Activated CD8-positive, alpha-beta memory T cell treated with anti-CD3 and anti-CD28 coated beads for 1 hour (primary cell): ENCODE results near the gene HEMK1.

Source experiments
- DNase-seq, 2 donors: peaks; one replicate each; pipeline ENCODE4 v3.0.0-alpha.2; 2020; ENCODE audit warnings: low read depth in 1 of 2; ENCODE audit errors: extremely low read depth in 1 of 2

Gene HEMK1

DNA sequence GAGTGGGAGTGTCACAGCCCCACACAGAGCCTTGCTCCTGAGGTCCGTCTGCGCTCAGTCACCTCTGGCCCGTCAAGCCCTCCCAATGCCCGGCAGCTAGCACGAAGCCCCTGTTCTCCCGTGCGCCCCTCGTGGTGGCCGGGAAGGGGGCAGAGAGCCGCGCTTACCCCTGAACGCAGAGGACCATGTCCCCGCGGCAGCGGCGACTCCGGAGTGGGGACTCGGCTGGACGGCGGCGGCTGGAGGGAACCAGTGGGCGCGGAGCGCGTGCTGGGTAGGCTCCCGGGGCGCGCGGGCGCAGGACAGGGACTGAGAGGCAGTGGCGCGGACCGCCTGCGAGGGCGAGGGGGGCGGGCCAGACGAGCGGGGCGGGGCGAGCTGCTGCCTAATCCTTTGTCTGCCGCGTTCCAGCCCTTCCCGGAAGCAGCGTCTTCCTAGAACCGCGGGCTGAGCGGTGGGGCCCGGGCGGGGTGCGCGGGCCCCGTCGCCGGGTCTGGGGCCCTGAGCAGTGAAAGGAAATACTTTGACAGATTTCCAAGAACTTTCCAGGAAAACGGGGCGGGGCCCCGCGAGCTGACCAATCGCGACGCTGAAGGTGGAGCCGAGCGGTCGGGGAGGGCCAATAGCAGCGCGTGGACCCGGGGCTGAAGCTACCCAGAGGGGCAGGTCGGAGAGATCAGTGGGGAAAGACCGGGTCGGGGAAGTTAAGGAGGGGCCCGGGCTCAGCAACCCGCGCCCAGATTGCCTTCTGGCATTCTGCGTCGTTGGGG lies 42.3 kb downstream of the HEMK1 start, which contains the start of gene CISH:
Gene CISH (minus strand): TSS at position 311 of the 770 bp plus-strand sequence. CDS start 124 bp downstream, at position 187.
- peak; percentile 87 to 91 for DNase-seq

- DNase-seq = no peak
Measured at GRCh38 chr3:50612234-50612882, 43.0 kb downstream of the HEMK1 start.

DNA sequence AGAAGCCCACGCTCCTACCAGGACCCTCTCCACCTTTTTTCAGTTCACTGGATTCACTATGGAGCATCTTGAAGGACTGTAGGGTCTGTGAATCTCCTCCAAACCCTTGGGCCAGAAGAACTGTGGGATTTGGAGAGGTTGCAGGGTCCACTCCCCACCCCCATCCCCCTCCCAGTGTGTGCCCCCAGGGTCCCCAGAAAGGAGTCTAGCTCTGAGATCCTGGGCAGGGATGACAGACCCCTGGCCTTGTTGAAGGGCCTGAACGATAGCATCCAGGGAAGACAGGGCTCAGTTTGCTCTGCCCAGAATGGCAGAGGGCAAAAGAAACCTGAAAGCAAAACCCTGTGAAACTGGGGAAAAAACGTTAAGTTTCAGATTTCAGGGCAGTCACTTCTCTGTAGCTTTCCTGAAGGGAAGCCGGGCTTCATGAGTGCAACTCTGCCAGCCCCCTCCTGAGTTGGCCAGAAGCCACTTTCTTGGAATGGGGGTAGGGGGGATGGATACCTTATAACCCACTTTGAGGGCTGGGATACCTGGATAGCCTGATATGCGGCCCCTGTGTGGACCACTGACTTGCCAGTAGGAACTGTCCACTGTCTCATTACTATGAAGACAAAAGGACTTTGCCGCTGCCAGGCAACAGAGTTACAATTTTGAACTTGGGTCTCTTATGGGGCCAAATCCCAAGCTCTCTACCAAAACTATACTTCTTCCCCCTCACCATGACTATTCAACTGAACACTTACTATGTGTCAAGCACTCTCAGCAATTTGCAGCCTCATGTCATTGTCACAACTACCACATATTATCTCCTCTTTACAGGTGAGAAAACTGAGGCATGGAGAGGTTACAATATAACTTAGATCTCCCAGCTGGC lies 43.9 kb downstream of the HEMK1 start:
- no peak for DNase-seq

DNA sequence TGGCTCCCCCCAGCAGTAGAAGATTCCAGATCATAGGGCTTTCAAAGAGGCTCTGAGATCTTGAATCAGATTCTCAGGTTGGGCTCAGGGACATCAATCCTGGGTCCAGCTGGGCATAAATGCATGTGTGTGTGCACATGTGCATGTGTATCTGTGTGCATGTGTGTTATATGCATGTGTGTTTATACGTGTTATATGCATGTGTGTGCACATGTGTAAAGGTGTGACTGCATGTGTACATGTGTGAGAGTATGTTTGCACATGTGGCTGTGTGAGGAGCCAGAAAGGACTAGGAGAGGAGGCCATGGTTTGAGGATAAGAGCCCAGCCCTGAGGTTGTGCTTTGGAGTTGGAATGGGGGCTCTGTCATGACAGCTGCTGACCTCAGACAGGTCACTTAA lies 45.9 kb downstream of the HEMK1 start:
- DNase-seq = no peak

DNA sequence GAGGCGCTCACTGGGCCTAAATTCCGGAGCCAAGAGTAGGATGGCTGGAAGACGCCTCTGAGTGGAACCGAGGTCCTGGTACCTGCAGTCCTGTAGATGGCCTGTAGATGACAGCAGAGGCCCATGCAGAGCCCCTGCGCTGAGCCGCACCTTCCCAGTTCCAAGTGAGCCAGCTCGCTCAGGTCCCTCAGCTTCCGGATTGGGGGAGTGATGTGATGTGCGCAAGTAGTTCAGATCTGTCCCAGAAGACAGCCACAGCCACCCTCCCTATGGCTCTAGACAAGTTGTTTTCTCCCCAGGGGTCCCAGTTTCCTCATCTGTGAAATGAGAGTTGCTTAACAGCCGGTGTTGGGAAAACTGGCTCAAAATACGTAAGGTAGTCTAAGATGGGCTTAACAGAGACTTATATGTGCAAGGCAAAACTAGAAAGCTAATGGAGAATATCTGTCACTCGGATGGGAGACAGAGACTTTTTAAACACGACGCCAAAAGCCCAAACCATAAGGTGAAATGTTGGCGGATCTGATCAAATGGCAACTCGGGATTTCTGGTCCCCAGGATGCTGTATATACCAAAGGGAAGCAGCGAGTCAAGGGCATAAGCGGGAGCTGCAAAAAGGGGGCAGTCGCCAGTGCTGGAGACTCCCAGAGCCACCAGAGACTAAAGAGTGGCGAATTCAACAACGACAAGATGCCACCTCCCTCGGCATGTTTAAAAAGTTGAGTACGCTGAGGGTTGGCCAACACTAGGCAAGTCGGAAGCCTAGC lies 46.9 kb downstream of the HEMK1 start:
- peak; percentile 68 for DNase-seq

GRCh38 chr3:50616770-50617095 lies 47.4 kb downstream of the HEMK1 start:
- peak; percentile 81 to 90 for DNase-seq

GRCh38 chr3:50617096-50617791 lies 47.9 kb downstream of the HEMK1 start, which contains the start of gene MAPKAPK3:
Gene MAPKAPK3, plus strand, starts transcription at chr3:50617151. Its CDS starts 415 bp downstream, at chr3:50617566.
- no peak for DNase-seq

GRCh38 chr3:50617911-50618481 lies 48.7 kb downstream of the HEMK1 start:
- DNase-seq = no peak

DNA sequence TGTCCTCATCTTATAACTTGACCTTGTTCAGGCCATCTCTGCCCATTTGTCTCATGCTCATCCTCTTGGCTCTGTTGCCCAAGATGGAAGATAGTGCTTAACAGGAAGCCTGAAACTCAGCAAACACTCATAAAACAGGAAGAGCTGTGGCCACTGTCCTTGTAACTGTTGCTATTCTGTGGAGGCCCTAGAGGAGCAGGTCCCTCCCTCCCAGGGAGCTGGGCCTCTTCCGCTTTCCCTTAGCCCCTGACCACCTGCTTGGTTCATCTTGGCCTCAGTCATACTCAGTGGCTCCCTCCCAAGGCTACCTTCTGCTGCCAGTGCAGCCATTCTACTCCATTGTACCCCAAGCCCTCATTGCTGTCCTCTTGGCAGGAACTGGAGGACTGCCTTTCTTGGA lies 51.1 kb downstream of the HEMK1 start:
- DNase-seq = no peak

- no peak for DNase-seq
Measured at GRCh38 chr3:50620820-50621219, 51.5 kb downstream of the HEMK1 start.

- no peak for DNase-seq
Measured at GRCh38 chr3:50622881-50623280, 53.6 kb downstream of the HEMK1 start.

- no peak for DNase-seq
Measured at GRCh38 chr3:50623840-50624474, 54.6 kb downstream of the HEMK1 start.

DNA sequence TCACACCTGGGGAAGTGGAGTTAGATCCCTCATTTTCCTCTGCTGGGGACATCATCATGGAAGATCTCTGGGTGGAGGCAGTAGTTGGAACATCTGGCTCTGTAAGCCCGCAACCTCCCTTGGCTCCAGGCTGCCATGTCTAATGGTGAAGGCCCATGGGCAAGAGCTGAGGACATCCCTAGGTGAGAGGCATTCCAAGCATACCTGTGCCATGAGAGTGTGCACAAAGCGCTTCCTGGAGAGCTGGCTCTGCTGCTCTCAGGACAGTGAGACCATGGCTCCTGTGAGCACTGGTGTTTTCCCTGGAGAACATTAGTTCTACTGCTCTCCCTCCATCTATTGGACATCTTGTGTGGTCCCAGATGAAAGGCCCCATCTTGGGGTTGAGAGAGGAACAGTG lies 55.3 kb downstream of the HEMK1 start:
- no peak for DNase-seq

DNA sequence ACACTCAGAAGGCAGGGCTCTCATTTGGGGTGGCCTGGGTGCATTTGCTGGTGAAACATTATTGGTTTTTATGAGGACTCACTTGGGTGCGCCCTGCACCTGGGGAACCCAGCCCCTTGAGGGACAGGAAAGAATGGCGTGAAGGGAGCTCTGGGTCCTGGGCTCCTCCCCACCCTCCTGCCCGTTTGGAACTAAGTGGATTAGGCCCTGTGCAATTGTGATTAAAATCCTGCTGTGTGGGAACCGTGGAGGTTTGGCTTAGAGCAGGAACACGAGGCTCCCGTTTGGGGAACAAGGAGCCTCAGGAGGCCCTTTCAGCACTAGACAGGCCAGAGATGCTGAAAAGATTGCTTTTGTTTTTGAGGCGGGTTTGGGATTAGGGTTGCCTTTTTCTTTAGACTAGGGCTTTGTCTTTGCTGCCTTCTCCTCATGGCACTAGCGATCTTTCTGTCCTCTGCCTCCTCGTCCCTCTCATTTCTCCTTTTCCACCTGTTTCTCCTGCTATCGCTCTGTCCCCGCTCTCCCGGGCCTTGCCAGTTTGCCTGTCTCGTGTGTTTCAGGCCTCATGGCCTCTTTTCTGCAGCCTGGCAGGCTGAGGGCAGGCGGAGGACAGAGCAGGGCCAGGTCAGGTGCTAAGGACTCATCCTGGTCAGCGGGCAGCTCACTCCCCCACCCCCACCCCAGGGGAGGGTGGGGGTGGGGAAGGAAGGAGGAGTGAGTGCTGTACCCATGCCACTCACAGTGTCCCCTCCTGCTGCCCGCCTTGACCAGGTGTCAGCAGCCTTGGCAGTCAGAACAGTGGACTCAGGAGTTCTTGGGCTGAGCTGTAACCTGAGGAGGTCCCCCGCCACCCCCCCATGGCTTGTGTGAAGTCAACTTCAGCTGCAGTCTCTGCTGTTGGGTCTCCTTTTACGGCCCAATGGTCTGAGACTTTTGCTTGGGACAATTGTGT lies 56.2 kb downstream of the HEMK1 start:
- DNase-seq = no peak

- DNase-seq = no peak
Measured at GRCh38 chr3:50626401-50626800, 57.1 kb downstream of the HEMK1 start.

GRCh38 chr3:50627407-50628051 lies 58.2 kb downstream of the HEMK1 start:
- no peak for DNase-seq

DNA sequence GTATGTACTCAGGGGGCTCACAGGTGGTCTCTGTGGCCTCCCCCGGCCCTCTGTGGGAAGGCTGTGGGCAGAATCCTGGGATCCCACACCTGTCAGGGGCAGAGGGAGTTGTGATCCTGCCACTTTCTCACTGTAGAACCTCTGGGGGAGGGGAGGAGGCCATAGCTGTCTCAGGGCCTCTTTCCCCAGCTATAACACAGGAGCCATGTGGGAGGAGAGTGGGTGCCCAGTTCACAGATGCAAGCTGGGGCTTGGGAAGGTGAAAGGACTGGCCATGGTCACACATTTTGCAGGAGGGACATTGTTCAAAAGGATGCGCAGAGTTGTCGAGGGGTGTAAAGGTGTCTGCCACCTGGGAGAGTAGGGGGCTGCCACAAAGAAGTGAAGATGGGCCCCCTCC lies 59.3 kb downstream of the HEMK1 start:
- no peak for DNase-seq

GRCh38 chr3:50630394-50630793 lies 61.1 kb downstream of the HEMK1 start:
- no peak for DNase-seq
